ENCODE measurements around the gene KRTAP5-6.
A peak's percentile ranks its signal among the peaks of the same experiment; 100 is the strongest.

KRTAP5-6 gene, protein sequence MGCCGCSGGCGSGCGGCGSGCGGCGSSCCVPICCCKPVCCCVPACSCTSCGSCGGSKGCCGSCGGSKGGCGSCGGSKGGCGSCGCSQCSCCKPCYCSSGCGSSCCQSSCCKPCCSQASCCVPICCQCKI

DNA sequence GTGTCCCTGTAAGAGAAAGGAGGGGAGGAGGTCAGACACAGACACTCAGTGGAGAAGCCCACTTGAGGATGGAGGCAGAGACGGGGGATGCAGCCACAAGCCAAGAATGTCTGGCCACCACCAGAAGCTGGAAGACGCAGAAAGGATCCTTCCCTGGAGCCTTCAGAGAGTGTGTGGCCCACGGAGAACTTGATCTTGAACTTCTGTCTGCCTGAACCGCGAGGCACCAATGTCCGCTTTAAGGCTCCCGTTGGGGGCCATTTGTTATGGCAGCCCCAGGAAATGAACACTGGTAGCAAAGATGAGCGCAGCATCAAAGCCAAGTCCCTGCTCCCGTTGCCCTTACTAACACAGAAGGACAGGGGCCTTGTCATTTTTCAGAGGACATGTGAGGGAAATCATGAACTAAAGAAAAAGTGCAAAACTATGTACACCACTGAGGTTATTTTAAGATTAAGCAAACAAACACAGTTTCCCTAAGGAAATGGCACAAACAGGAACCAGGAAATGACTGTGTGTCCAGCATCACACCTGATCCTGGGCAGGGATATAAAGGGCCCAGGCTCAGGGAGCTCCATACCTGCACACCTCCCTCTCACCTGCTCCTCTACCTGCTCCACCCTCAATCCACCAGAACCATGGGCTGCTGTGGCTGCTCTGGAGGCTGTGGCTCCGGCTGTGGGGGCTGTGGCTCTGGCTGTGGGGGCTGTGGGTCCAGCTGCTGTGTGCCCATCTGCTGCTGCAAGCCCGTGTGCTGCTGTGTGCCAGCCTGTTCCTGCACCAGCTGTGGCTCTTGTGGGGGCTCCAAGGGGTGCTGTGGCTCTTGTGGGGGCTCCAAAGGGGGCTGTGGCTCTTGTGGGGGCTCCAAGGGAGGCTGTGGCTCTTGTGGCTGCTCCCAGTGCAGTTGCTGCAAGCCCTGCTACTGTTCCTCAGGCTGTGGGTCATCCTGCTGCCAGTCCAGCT is at the start of gene KRTAP5-6:
Gene KRTAP5-6 (plus strand): TSS at position 588 of the 963 bp plus-strand sequence. CDS start 51 bp downstream, at position 639.
- DNase-seq: no peak

DNA sequence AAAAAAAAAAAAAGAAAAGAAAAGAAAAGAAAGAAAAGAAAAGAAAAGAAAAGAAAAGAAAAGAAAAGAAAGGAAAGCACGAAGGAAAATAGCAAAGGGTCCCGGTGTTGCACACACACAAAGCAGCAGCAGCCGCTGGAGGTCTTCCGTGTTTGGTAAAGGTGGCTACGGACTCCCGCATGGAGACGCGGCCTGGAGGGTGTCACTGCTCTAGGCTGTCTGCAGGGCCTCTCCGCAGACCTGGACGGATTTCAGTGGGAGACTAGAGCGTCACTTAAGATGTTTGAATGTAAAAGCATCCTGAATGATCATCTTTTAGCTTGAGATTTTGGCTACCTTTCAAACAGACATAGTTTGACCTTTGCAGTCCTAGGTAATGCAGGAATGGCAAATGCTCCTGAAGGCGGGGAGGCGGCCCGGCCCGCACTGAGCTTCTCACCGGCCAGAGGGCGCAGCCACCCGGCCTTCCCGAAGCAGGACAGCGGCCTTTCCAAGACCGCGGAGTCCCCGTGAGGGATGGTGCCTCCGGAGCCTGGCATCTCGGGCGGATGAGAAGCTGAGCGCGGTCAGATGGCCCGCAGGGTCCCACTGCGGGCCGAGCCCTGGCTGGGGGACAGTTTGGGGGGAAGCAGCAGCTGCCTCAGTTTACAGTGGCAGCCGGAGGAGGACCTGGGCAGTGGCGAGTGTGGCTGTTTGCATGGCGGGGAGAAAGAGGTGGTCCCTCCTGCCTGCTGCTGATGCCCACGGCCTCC is 48.9 kb upstream of the KRTAP5-6 start:
- DNase-seq: no peak

DNA sequence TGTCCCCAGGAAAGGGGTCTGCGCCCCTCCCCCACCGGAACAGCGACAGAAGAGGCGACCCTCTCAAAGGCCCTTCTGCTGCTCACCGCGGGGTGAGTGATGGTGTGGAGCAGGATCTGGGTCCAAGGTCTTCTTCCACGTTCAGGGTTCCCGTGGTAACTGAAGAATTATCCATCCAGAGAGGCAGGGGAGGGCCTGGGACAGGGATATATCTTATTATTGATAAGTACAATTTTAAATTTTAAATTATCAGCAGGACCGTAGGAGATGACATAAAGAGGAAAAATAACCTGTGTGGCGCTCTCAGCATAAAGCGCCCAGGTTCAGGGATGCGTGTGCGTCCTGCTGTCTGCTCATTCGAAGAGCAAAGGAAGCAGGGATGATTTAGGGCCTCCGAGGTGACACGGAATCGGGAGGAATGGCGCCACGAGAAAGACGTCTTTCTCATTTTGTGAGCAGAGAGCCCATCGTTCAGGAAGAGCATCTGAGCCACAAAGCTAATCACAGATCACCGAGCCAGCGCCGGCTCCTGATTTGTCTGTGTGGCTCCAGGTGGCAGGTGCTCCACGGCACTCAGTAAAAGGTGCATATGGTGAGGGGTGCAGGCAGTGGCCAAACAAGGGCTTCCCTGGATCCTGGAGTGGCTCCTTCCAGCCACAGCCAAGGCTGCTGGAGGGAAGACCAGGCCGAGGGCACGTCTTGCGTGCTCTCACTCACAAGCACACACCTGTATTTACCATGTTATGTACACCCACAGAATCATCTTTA is 48.2 kb upstream of the KRTAP5-6 start:
- DNase-seq: no peak

DNA sequence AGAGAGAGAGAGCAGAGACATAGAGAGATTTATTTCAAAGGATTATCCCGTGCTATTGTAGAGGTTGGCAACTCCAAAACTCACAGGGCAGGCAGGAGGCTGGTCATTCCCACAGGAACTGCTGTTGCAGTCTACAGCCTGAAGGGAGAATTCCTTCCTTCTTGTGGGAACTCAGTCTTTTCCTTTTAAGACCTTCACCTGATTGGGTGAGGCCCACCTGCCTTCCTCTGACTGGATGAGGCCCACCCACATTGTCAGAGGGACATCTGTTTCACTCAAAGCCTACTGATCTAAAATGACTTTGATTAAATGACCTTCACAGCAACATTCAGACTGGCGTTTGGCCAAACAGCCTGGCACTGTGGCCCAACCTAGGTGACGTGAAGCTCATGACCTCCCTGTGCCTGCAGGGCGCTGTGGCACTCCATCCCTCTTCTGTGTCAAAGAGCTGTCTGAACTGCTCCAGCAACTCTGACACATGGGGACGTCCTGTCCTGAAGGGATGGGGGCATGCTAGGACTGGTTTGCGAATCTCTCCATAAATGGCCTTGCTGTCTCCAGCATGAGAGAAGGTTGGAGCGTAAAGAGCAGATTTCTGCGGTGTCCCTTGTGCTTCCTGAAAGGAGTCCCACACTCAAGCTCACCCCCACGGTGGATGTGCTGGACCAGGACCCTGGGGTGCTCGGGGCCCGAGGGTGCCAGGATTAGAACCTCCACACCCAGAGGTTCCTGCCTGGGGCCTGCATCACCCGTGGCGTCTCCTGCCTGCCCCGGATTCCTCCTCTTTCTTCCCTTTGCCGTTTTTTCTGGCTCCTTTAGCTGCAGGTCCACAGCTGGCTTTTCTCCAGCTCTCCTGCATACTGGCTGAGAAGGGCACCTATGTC is 46.7 kb upstream of the KRTAP5-6 start:
- DNase-seq: no peak

DNA sequence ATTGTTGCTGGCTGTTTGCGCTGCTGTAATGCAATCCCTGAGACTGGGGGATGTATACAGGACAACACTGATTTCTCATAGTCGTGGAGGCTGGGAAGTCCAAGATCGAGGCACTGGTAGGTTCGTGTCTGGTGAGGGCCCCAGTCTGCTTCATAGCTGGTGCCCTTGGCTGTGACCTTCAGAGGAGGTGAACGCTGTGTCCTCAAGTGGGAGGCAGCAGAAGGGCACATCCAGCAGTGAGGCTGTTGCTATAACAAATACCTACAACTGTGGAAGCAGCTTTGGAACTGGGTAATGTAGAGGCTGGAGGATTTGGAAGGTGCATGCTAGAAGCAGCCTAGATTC is 46.1 kb upstream of the KRTAP5-6 start:
- DNase-seq: no peak

DNA sequence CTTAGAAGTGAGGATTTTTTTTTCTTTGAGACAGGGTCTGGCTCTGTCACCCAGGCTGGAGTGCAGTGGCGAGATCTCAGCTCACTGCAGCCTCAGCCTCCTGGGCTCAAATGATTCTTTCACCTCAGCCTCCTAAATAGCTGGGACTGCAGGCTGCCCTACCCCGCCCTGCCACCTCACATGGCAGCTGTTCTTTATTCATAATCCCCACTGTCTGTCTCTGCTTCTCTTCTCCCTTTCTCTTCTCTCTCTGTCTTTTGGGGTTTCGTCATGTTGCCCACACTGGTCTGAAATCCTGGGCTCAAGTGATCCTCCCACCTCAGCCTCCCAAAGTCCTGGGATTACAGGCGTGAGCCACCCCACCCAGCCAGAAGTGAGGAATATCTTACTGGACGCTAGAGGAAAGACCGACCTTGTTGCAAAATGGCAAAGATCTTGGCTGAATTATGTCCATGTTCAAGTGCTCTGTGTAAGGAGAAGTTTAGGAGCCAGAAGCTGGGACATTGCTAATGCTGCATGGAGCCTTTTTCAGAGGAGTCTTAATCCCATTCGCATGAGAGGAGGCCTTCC is 45.5 kb upstream of the KRTAP5-6 start:
- DNase-seq: no peak

DNA sequence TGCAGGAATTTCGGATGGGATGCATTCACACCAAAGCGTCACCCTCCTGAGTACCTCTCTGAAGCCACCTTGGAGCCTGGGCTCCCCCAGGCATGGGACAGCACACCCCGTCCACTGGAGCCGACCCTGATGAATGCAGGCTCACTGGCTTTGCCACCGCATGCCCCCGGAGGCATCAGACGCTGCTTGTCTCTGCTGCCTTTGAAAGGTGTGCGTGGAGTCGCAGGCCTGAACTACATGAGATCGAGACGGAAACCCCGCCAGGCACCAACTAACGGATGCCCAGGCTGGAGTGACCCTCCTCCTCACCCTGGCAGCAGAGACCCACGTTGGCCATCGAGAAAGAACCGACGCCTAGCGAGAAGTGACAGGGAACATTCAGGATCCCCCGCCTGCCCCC is 45.0 kb upstream of the KRTAP5-6 start:
- no peak for DNase-seq

DNA sequence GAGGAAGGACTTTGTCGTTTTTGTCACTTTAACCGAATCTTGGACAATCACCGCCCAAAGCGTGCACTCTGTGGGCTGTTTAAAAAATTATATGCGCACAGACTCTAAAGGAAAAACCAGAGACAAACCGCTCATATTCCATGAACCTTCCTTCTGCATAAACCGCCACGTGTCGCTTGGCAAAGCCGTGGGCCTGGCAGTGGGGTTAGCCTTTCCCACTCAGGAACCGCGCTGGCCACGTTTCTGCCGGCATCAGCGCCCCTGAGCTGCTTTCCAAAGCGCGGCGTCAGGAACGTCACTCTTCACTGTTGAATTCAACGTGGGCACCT is 44.6 kb upstream of the KRTAP5-6 start:
- no peak for DNase-seq

DNA sequence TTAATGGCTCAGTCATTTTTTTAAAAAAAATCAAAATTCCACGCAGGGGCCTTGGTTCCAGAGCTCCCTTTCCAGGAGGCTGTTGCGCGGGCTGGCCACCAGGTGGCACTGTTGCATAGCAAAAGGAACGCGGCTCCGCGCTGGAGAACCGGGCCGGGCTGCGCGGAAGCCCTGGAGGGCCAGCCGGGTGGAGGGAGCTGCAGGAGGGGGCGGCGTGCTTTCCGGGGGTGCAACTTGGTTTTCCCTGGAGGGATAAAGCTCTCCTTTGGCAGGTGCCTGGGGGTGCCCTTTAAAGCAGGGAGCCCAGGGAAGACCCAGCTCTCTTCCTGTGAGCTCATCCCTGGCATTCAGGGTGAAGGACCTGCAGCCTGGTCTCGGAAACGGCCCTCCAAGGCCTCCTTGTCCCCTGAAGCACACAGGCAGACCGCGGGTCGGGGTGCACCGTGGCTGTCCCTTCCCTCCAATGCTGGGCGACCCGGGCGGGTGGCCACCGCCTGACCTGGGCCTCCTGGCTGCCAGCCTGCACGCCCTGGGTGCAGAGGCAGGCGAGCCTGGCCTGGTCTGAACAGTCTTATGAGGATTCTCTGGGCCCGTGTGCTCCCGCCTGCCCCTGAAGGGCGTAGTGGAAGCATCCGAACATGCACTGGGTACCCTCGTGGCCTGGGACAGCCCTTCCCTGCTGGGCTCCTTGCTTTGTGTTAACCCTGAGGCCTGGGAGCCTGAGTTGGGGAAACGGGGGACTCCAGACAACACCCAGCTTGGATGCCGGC is 44.0 kb upstream of the KRTAP5-6 start:
- peak; percentile 78 for DNase-seq

DNA sequence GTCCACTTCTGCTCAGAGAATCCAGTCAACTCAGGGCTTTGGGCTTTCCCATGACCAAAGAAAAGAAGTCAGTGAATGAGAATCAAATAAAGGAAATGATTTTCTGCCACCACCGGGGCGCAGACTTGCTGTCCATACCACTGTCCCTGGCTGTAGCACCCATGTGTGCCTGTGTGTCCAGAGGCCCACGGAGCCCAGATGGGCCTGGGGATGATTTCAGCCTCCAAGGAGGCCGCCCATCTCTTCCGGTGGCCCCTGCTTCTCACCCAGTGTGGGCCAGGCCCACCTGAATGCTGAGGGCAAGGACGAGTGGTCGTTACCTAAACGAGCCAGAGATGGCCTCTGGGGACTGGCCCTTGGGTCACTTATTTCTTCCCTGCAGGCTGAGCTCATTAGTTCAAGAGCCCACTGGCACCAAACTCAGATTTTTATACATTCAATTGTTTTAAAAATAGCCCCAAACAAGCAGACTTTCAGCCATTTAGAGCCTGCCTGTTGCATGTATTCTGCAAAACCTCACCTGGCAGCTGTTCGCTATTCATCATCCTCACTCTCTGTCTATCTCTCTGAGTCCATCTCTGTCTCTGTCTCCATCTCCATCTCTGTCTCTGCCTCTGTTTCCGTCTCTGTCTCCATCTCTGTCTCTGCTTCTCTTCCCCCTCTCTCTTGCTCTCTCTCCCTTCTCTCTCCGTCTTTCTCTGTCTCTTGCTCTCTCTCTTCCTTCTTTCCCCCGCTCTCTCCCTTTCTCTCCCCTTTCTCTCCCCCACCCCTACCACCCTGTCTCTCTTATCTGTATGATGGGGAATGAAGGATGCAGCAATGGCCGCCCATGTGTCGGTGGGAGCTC is 43.2 kb upstream of the KRTAP5-6 start:
- no peak for DNase-seq

DNA sequence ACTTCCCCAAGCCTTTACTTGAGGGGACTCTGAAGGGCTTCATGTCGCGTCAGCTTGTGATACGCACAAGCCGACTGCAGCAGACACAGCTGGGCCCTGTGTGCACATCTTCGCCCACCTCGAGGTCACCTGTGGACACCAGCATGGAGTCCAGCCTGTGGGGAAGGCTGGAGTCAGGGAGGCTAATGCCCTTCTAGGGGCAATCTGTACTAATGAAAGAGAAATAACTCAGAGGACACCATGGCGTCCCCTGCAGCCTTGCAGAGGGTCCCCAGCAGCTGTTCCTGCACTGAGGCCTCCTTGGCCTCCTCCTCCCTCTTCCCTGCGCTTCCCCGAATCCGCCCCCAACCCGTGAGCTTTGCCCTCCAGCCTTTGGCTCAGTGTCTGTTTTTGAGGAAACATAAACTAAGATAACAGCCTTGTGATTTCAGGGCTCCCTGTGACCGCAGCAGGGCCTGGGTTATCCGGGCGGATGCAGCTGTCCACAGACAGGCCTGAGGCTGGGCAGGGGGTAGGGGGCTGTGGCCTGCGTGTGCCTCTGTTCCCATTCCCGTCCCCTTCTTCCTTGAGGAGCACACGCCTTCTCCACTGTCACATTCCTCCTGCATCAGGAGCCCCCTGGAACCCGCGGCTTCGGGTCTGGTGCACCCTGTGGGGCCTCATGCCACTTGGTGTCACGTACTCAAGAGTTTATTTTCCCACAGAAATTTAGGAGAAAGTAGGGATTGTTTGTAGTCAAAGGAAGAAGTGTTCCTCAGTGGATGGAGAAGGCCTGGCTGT is 42.4 kb upstream of the KRTAP5-6 start:
- DNase-seq: no peak

DNA sequence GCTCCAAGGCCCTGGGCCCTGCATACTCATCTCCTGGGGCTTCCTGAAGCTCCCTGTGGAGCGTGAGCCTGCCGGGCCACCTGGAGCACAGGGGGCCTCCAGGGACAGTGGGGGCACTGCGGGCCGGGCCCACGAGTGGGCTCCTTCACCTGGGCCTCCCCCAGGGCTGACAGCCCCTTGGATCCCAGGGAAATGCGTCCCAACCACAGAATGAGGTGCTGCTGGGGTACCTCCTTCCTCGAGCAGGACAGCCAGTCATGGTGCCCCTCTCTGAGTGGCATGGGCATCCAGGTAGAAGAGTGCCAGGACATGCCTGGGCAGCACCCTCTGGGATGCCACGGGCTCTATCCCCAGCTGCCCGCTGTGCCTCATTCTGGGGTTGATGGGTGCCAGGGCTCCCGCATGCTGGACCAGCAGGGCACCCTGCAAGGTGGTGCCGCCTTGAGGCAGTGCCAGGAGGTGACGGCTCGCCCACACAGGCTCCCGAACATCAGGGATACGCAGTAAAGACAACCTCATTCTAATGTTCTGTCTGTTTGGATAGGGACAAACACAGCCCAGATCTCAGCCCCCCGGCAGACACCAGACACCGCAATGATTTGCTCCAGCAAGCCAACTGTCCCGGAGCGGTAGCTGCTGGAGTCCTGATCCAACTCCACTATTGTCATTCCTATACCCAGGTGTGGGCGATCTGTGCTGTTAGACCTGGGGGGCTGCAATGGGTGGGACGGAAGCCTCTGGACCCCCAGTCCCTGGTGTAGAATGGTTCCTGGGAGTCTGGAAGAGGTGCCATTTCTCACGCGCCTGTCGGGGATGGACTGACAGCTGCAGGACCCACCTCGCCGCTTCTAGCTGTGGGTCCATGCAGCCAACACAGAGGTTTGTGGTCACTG is 41.6 kb upstream of the KRTAP5-6 start:
- DNase-seq: no peak

DNA sequence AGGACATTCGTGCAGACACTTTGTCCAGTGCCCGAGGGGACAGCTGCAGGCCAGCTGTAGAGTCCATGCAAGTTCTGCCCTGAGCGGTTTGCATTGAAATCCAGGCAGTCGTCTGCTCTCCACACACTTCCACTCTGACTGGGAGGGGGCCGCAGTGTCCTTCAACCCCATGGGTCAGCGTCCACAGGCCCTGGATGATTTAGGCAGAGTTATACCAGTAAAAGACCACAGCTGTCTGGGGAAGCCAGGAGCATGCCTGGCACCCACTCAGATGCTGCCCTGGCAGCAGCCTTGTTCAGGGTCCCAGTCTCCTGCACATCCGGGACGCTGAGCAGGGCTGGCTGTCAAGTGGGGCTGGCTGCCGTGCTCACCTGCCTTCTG is 40.9 kb upstream of the KRTAP5-6 start:
- DNase-seq: no peak

DNA sequence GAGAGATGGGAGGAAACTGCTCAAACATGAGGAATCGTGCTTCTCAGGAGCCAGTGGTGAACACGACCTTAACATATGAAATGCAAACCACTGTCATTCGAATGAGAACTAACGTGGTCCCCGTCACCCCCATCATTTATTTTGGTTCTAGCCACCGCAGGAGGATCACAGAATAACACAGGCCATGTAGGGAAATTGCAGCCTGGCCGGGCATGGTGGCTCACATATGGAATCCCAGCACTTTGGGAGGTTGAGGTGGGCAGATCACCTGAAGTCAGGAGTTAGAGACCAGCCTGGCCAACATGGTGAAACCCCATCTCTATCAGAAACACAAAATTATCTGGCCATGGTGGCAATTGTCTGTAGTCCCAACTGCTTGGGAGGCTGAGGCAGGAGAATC is 40.3 kb upstream of the KRTAP5-6 start:
- DNase-seq: no peak

DNA sequence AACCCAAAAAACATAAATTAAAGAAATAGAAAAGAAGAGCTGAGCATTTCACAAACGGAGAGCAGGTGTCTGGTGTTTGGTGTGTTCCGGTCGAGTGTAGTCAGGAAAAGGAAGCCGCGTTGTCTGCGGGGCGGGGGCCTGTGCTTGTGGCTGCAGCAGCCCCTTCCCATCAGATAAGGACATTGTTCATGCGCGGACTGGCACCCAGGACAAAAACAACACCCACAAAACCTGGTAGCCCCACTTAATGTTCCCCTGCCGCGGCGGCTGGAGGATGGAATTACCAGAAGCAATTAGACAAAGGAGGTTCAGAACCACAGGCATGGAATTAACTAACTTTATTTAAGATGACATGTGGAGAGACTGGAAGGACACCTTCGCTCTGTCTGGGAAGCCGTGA is 37.5 kb upstream of the KRTAP5-6 start:
- DNase-seq: no peak

DNA sequence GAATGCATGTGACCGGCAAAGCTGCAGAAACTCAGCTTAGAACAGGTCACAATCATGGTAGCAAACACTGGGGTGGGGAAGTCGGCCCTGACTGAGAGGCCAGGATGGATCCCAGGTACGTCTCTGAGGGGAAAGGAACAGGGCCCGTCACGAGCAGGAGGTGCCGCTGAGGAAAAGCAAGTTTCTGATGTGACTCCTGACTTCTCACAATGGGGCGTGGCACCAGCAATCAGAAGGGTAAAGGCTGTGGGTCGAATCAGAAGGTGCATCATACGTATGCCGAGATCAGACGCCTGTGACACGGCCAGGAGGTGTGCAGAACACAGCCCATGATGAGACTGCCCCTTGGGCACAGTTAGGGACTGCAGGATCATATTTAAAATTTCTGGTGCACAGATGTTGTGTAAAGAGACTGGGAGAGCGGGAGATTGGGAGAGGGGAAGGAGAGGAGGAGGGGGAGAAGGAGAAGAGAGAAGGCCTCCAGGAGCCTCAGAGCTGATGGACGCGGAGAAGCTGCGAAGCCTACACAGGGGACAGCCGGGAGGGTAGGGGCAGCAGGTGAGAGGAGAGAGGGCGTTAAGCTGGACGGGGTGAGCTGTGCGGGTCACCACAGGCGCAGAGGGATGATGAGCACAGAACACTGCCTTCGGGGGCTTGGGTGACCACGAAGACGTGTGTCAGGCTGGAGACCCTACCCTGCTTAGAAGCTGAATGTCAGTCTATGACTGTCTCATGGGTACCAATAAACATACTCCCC is 36.7 kb upstream of the KRTAP5-6 start:
- DNase-seq: no peak
